ENCODE data around the gene CAV2.
"Not testable (repeated sequence)": the region's sequence is repeated elsewhere in the genome, so short reads cannot be mapped to it uniquely, and the experiment has no call there.

CAV2 gene

GRCh38 chr7:116499168-116500077, at the start of gene CAV2:
TSS of gene CAV2 (plus strand) at chr7:116499738. CDS start at chr7:116499782, 44 bp downstream.
- FAIRE-seq = no peak

GRCh38 chr7:116449950-116450349, 49.6 kb upstream of the CAV2 start:
- no peak for FAIRE-seq

GRCh38 chr7:116451957-116452729, 47.4 kb upstream of the CAV2 start:
- FAIRE-seq = no peak

GRCh38 chr7:116454377-116454776, 45.2 kb upstream of the CAV2 start:
- FAIRE-seq = no peak

- no peak for FAIRE-seq
Observed at GRCh38 chr7:116455009-116455408, 44.5 kb upstream of the CAV2 start.

GRCh38 chr7:116455499-116455898, 44.0 kb upstream of the CAV2 start:
- no peak for FAIRE-seq

- no peak for FAIRE-seq
Observed at GRCh38 chr7:116461500-116461899, 38.0 kb upstream of the CAV2 start.

- FAIRE-seq = no peak
Observed at GRCh38 chr7:116463956-116464355, 35.6 kb upstream of the CAV2 start.

GRCh38 chr7:116464375-116464774, 35.2 kb upstream of the CAV2 start:
- FAIRE-seq = no peak

GRCh38 chr7:116465125-116465524, 34.4 kb upstream of the CAV2 start:
- FAIRE-seq = no peak

- no peak for FAIRE-seq
Observed at GRCh38 chr7:116468534-116468933, 31.0 kb upstream of the CAV2 start.

- no peak for FAIRE-seq
Observed at GRCh38 chr7:116477625-116478024, 21.9 kb upstream of the CAV2 start.

GRCh38 chr7:116478834-116479233, 20.7 kb upstream of the CAV2 start:
- FAIRE-seq = no peak

- no peak for FAIRE-seq
Observed at GRCh38 chr7:116483271-116483942, 16.1 kb upstream of the CAV2 start.

- FAIRE-seq = not testable (repeated sequence)
Observed at GRCh38 chr7:116484389-116484788, 15.1 kb upstream of the CAV2 start.

- FAIRE-seq = no peak
Observed at GRCh38 chr7:116487907-116488521, 11.5 kb upstream of the CAV2 start.

- FAIRE-seq = no peak
Observed at GRCh38 chr7:116490351-116490750, 9.2 kb upstream of the CAV2 start.

GRCh38 chr7:116491887-116492653, 7.5 kb upstream of the CAV2 start:
- no peak for FAIRE-seq

- no peak for FAIRE-seq
Observed at GRCh38 chr7:116492654-116493109, 6.9 kb upstream of the CAV2 start.

- FAIRE-seq = no peak
Observed at GRCh38 chr7:116493449-116493848, 6.1 kb upstream of the CAV2 start.

GRCh38 chr7:116494472-116494871, 5.1 kb upstream of the CAV2 start:
- FAIRE-seq = no peak

- no peak for FAIRE-seq
Observed at GRCh38 chr7:116495736-116496135, 3.8 kb upstream of the CAV2 start.

Measured in colon (tissue), 2 donors.